Thoracic aorta (tissue), 2 donors: ENCODE results near the gene GIMAP1. TPM values are rescaled to one million over a fixed set of nuclear protein-coding genes. Genes with fewer than 3 reads are reported as not detected.

Experiments
- ATAC-seq: fragments of 150-250 bp; one replicate; pipeline ENCODE4 v1.8.0; 2017; ENCODE audit warnings: low read depth; ENCODE audit not compliant: insufficient number of reproducible peaks, low FRiP score
- DNase-seq: peaks from one replicate; pipeline ENCODE4 v3.0.0-alpha.2; 2020; ENCODE audit warnings: low spot score
- H3K27ac ChIP-seq, 2 donors: fragments of 200-600 bp; sonication (generic); 1 replicate in 1 of 2; 2 replicates in 1 of 2; pipeline ENCODE4 v1.5.1; 2016; ENCODE audit warnings: mild to moderate bottlenecking in 2 of 2, moderate library complexity in 2 of 2
- H3K27me3 ChIP-seq: fragments of 200-600 bp; sonication (generic); replicated peaks from 2 replicates; pipeline ENCODE4 v1.6.0; 2016; ENCODE audit warnings: mild to moderate bottlenecking; ENCODE audit not compliant: insufficient read depth
- H3K36me3 ChIP-seq: fragments of 200-600 bp; sonication (generic); one replicate; pipeline ENCODE4 v1.5.1; 2016
- H3K4me1 ChIP-seq, 2 donors: fragments of 200-600 bp; sonication (generic); 1 replicate in 1 of 2; 2 replicates in 1 of 2; pipeline versions ENCODE4 v1.5.1 to v1.6.0; 2016; ENCODE audit warnings: low read depth in 2 of 2, mild to moderate bottlenecking in 1 of 2; ENCODE audit not compliant: control insufficient read depth in 1 of 2
- H3K4me3 ChIP-seq: fragments of 200-600 bp; sonication (generic); 2 replicates; pipeline ENCODE4 v1.5.1; 2016; ENCODE audit warnings: mild to moderate bottlenecking
- H3K9me3 ChIP-seq: fragments of 200-600 bp; sonication (generic); 2 replicates; pipeline ENCODE4 v1.5.1; 2016
- total RNA-seq, 2 donors: library from RNA; depleted of rRNA; stranded (reverse); fragments of >200 nt; gene quantifications; one replicate each; pipeline versions ENCODE4 v1.1.0 to v1.2.3, GENCODE V29; 2016
- TF ChIP-seq, protein P1 (sequence below): fragments of 200-600 bp; sonication (generic); IDR thresholded peaks from one replicate; pipeline ENCODE4 v1.5.1; 2019; ENCODE audit warnings: antibody characterized with exemption

Gene GIMAP1
- total RNA-seq, 2 donors from 2014 or later, result 4.2 to 7.8 TPM

DNA sequence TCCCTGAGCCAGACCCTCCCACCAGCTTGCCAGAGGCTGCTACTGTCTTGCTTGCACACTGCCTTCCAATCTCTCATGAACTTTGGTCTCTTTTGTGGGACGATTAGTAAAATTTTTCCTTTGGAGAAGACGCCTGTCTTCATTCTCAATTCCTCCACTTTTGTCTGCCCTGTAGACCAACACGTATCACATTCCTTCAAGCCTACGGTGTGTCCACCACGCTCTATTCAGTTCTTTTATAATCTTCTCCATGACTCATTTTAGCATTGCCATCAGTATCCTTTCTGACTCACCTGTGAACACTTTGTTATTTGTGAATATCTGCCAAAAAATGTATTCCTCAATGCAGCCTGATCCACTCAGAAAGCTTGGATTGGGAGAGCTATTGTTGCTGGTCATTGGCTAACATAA lies 22.2 kb downstream of the GIMAP1 start:
- DNase-seq (no peak), ATAC-seq (no peak)
- peak overlapping the region; percentile 69 for H3K4me3 ChIP-seq
- H3K4me1 ChIP-seq, result no peaks in the 10 kb centered on the region
- no peak overlapping the region for H3K27ac ChIP-seq
- TF ChIP-seq, protein P1, sequence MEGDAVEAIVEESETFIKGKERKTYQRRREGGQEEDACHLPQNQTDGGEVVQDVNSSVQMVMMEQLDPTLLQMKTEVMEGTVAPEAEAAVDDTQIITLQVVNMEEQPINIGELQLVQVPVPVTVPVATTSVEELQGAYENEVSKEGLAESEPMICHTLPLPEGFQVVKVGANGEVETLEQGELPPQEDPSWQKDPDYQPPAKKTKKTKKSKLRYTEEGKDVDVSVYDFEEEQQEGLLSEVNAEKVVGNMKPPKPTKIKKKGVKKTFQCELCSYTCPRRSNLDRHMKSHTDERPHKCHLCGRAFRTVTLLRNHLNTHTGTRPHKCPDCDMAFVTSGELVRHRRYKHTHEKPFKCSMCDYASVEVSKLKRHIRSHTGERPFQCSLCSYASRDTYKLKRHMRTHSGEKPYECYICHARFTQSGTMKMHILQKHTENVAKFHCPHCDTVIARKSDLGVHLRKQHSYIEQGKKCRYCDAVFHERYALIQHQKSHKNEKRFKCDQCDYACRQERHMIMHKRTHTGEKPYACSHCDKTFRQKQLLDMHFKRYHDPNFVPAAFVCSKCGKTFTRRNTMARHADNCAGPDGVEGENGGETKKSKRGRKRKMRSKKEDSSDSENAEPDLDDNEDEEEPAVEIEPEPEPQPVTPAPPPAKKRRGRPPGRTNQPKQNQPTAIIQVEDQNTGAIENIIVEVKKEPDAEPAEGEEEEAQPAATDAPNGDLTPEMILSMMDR, result no peak
- no peaks in the 10 kb centered on the region for H3K27me3 ChIP-seq
- no peaks in the 10 kb centered on the region for H3K9me3 ChIP-seq
- no peaks in the 10 kb centered on the region for H3K36me3 ChIP-seq

DNA sequence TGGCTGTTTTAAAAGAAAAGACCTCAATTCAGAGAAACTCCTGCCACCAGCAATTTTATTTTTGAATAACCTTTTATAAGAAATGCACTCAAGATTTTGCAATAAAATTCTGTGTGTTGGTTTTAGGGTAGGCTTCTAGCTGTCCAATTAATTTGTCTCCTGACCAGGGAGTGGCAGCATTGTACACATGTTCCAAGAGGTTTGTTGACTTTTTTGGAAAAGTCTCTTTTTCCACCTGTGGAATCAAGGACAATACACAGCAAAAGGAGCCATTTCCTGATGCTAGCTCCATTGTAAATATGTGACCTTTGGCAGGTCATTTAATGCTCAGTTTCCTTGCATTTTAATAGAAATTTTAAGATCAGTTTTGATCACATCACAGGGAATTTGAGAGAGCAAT lies 22.6 kb downstream of the GIMAP1 start:
- TF ChIP-seq, protein P1, result no peak
- no peak for ATAC-seq
- Histone ChIP-seq H3K27ac (no peak overlapping the region), H3K9me3 (no peaks in the 10 kb centered on the region), H3K4me1 (no peaks in the 10 kb centered on the region), H3K4me3 (peak overlapping the region; percentile 69), H3K27me3 (no peaks in the 10 kb centered on the region), H3K36me3 (no peaks in the 10 kb centered on the region)
- no peak for DNase-seq

DNA sequence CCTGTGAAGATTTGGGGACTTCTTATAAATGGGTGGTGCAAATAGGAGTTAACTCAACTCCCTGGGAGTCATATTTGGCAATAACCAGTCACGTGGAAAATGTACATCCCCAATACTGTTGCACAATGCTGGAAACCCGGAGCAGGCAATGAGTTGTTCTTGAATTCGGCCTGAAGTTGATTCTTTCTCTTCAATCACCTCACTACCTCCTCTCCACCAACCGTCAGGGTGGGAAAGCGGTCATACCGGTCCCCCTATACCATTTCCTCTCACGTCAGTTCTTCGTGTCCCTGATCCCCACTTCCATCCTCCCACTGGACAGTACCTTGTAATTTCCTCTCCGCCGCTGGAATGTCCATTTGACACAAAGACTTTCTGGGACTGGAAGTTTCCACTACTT lies 23.6 kb downstream of the GIMAP1 start:
- H3K4me1 ChIP-seq, result no peaks in the 10 kb centered on the region
- DNase-seq (no peak), ATAC-seq (no peak)
- peak overlapping the region; percentile 69 for H3K4me3 ChIP-seq
- no peaks in the 10 kb centered on the region for H3K9me3 ChIP-seq
- H3K36me3 ChIP-seq, result no peaks in the 10 kb centered on the region
- H3K27ac ChIP-seq, result no peak overlapping the region
- TF ChIP-seq, protein P1, result no peak
- H3K27me3 ChIP-seq, result no peaks in the 10 kb centered on the region

DNA sequence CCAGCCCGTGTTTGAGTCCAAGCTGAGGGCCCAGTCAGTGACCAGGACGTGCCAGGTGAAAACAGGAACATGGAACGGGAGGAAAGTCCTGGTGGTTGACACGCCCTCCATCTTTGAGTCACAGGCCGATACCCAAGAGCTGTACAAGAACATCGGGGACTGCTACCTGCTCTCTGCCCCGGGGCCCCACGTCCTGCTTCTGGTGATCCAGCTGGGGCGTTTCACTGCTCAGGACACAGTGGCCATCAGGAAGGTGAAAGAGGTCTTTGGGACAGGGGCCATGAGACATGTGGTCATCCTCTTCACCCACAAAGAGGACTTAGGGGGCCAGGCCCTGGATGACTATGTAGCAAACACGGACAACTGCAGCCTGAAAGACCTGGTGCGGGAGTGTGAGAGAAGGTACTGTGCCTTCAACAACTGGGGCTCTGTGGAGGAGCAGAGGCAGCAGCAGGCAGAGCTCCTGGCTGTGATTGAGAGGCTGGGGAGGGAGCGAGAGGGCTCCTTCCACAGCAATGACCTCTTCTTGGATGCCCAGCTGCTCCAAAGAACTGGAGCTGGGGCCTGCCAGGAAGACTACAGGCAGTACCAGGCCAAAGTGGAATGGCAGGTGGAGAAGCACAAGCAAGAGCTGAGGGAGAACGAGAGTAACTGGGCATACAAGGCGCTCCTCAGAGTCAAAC lies 26.0 kb downstream of the GIMAP1 start:
- ATAC-seq, result no peak
- Histone ChIP-seq H3K27me3 (no peaks in the 10 kb centered on the region), H3K27ac (no peak overlapping the region), H3K36me3 (no peaks in the 10 kb centered on the region), H3K9me3 (no peaks in the 10 kb centered on the region), H3K4me3 (no peak overlapping the region), H3K4me1 (no peaks in the 10 kb centered on the region)
- TF ChIP-seq, protein P1, result no peak
- no peak for DNase-seq

DNA sequence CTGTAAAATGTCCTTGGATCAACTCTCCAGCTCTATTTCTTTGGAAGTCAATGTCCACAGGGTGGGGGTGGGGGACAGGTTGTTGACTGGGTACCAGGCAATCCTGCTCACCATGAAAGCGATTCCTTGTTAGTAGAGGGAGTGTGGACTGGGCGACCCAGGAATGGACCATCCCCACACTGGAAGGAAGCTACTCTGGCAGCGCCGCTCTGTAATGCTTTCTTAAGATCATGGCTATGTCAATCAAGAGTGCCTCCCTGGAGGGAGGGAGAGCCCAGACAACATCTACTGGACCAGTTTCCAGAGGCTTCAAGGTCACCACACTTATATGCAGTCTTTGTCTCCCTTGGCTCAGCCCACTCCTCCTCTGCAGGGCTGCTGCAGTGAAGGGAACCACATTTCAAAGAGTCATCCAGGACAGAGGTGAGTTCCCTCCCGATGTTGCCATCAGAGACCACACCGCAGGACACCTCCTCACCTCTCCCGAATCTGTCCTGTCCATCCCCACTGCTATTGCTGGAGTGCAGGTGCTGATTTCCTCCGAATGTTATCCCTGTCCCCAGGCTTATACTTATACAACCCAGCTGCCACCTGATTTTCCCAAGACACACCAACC lies 27.7 kb downstream of the GIMAP1 start:
- Histone ChIP-seq H3K27ac (no peak overlapping the region), H3K36me3 (no peaks in the 10 kb centered on the region), H3K9me3 (no peaks in the 10 kb centered on the region), H3K4me1 (no peaks in the 10 kb centered on the region), H3K27me3 (no peaks in the 10 kb centered on the region), H3K4me3 (no peak overlapping the region)
- no peak for ATAC-seq
- TF ChIP-seq, protein P1, result no peak
- DNase-seq, result no peak
